Stimulated activated CD4-positive, alpha-beta T cell treated with anti-CD3 and anti-CD28 coated beads, TNF-alpha, amount 100 ng/mL, for 1 hour (primary cell): ENCODE measurements around the gene EPB41L1.

ENCODE experiments used
- DNase-seq, 3 donors: peaks; one replicate each; pipeline ENCODE4 v3.0.0-alpha.2; 2020; ENCODE audit warnings: low read depth in 3 of 3, low spot score in 1 of 3

The EPB41L1 gene

GRCh38 chr20:36218380-36219064 lies 64.0 kb downstream of the EPB41L1 start:
- DNase-seq, result no peak

GRCh38 chr20:36219671-36220220 lies 65.2 kb downstream of the EPB41L1 start:
- DNase-seq, result no peak

GRCh38 chr20:36225666-36226065 lies 71.1 kb downstream of the EPB41L1 start:
- DNase-seq, result no peak

- DNase-seq, result no peak
These were observed 74.2 kb downstream of the EPB41L1 start for GRCh38 chr20:36228770-36229169.

GRCh38 chr20:36230019-36230418 lies 75.5 kb downstream of the EPB41L1 start:
- DNase-seq, result no peak

GRCh38 chr20:36231331-36231730 lies 76.8 kb downstream of the EPB41L1 start:
- DNase-seq, result no peak

- no peak for DNase-seq
These were observed 80.3 kb downstream of the EPB41L1 start for GRCh38 chr20:36234771-36235320.

GRCh38 chr20:36235892-36236785 lies 81.6 kb downstream of the EPB41L1 start, which contains the start of gene AAR2:
TSS of gene AAR2 (plus strand) at chr20:36236478. CDS start at chr20:36239869, 3,391 bp downstream.
- DNase-seq, result peak; percentile 23 to 73 (median 50)

- DNase-seq, result no peak
These were observed 82.2 kb downstream of the EPB41L1 start for GRCh38 chr20:36236786-36237121.

- DNase-seq, result no peak
These were observed 82.9 kb downstream of the EPB41L1 start for GRCh38 chr20:36237477-36237876.

- DNase-seq, result no peak
These were observed 83.6 kb downstream of the EPB41L1 start for GRCh38 chr20:36238153-36238552.

- DNase-seq, result no peak
These were observed 84.2 kb downstream of the EPB41L1 start for GRCh38 chr20:36238760-36239159.

- no peak for DNase-seq
These were observed 85.5 kb downstream of the EPB41L1 start for GRCh38 chr20:36240076-36240475.

- DNase-seq, result no peak
These were observed 87.1 kb downstream of the EPB41L1 start for GRCh38 chr20:36241678-36242077.

- DNase-seq, result no peak
These were observed 89.2 kb downstream of the EPB41L1 start for GRCh38 chr20:36243726-36244125.

- no peak for DNase-seq
These were observed 91.9 kb downstream of the EPB41L1 start for GRCh38 chr20:36246401-36246800.

GRCh38 chr20:36248836-36249235 lies 94.3 kb downstream of the EPB41L1 start:
- DNase-seq, result no peak

GRCh38 chr20:36249450-36249849 lies 94.9 kb downstream of the EPB41L1 start:
- no peak for DNase-seq

- no peak for DNase-seq
These were observed 96.9 kb downstream of the EPB41L1 start for GRCh38 chr20:36251426-36251825.

GRCh38 chr20:36252511-36252910 lies 98.0 kb downstream of the EPB41L1 start:
- DNase-seq, result no peak

- DNase-seq, result no peak
These were observed 98.5 kb downstream of the EPB41L1 start for GRCh38 chr20:36253036-36253435.

GRCh38 chr20:36254076-36254475 lies 99.5 kb downstream of the EPB41L1 start:
- no peak for DNase-seq
